Measurements from ENCODE around the gene DYNLT1. TPM values are rescaled to one million over a fixed set of nuclear protein-coding genes. Genes with fewer than 3 reads are reported as not detected.

The DYNLT1 gene
- total and polyA plus RNA-seq, 3 donors from 2014 or later, result 165 to 319 (median 200) TPM

- H3K27me3 ChIP-seq, result no peaks in the 10 kb centered on the region
- no peak for TF ChIP-seq POLR2A (IDR thresholded peaks at IDR 0.05)
- TF ChIP-seq, protein P1, sequence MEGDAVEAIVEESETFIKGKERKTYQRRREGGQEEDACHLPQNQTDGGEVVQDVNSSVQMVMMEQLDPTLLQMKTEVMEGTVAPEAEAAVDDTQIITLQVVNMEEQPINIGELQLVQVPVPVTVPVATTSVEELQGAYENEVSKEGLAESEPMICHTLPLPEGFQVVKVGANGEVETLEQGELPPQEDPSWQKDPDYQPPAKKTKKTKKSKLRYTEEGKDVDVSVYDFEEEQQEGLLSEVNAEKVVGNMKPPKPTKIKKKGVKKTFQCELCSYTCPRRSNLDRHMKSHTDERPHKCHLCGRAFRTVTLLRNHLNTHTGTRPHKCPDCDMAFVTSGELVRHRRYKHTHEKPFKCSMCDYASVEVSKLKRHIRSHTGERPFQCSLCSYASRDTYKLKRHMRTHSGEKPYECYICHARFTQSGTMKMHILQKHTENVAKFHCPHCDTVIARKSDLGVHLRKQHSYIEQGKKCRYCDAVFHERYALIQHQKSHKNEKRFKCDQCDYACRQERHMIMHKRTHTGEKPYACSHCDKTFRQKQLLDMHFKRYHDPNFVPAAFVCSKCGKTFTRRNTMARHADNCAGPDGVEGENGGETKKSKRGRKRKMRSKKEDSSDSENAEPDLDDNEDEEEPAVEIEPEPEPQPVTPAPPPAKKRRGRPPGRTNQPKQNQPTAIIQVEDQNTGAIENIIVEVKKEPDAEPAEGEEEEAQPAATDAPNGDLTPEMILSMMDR (IDR thresholded peaks at IDR 0.05), result no peak
- no peak overlapping the region for H3K4me3 ChIP-seq
- no peaks in the 10 kb centered on the region for H3K9me3 ChIP-seq
- intact Hi-C loops (cut with DNase I; ENCODE audit: low total_unique reads), result no loop called here
- no peak for DNase-seq
- WGBS, 2 donors, result 62 to 84% methylated on average over 9 of the region's 9 CpGs
- H3K4me1 ChIP-seq, result peaks cover 26% of the 10 kb centered on the region
- H3K36me3 ChIP-seq (ENCODE audit: low read depth, missing control alignments), result no peaks in the 10 kb centered on the region
- H3K27ac ChIP-seq, result peak overlapping the region; percentile 23 to 67
These were observed 34.1 kb downstream of the DYNLT1 start for GRCh38 chr6:158610319-158610968.

DNA sequence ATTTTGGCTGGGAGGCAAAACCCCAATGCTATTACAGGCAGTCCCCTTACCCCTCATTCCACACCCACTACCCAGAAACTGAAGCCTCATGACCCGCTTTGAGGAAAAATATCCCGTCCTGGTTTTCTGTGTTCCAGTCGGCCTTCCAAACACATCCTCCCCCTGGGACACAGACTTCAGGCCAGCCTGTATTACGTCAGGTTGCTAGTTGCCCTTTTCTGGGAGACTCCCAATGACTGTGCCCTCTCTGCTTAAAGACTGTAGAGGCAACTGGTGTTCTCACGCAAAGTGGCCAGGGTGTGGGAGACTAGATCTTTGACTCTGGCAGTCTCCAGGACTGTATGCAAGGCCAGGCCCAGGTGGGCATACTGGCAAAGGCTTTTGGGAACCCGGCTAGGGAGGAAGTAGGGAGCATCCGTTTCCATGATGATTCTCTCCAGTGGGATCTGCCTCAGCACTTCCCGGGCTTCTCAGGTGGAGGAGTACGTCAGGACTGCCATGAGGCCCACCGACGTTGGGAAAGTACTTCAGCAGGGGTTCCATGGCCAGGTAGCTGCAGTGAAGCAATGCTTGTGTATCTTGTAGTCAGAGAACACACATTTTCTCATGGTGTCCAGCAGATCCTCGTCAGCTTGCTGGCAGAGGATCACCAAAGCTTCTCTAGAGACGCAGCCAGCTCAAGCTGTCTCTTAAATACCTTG is 34.9 kb downstream of the DYNLT1 start:
- Histone ChIP-seq H3K36me3 (ENCODE audit: low read depth, missing control alignments) (no peaks in the 10 kb centered on the region), H3K4me1 (peaks cover 31% of the 10 kb centered on the region), H3K27me3 (no peaks in the 10 kb centered on the region), H3K9me3 (no peaks in the 10 kb centered on the region), H3K4me3 (no peak overlapping the region), H3K27ac (peak overlapping the region; percentile 34 to 67)
- WGBS, 2 donors, result 73 to 85% methylated on average over 10 to 13 of the region's 13 CpGs
- TF ChIP-seq, protein P1 (IDR thresholded peaks at IDR 0.05), result no peak
- no peak for DNase-seq
- intact Hi-C loops (cut with DNase I; ENCODE audit: low total_unique reads), result no loop called here

DNA sequence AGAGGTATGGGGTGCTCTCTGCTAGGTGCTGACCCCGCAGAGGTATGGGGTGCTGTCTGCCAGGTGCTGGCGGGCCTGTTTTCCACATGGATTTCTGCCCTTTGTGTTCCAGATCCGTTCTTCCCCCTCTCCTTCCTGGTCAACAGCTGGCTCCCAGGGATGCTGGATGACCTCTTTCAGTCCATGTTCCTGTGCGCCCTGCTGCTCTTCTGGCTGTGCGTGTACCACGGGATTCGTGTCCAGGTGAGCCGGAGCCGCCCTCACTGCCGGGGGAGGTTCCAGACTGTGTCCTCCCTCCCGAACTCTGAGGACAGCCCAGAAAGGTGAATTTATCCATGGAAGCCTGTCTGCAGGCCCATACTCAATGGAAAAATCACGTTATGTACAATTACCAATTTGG is 36.3 kb downstream of the DYNLT1 start:
- H3K36me3 ChIP-seq (ENCODE audit: low read depth, missing control alignments), result no peaks in the 10 kb centered on the region
- DNase-seq, result no peak
- no peak for TF ChIP-seq POLR2A (IDR thresholded peaks at IDR 0.05)
- TF ChIP-seq, protein P1 (IDR thresholded peaks at IDR 0.05), result no peak
- intact Hi-C loops (cut with DNase I; ENCODE audit: low total_unique reads), result no loop called here
- H3K9me3 ChIP-seq, result no peaks in the 10 kb centered on the region
- peaks cover 31% of the 10 kb centered on the region for H3K4me1 ChIP-seq
- 86 to 88% methylated on average over 12 of the region's 12 CpGs for WGBS, 2 donors
- H3K27ac ChIP-seq, result no peak overlapping the region
- H3K4me3 ChIP-seq, result no peak overlapping the region
- H3K27me3 ChIP-seq, result no peaks in the 10 kb centered on the region

DNA sequence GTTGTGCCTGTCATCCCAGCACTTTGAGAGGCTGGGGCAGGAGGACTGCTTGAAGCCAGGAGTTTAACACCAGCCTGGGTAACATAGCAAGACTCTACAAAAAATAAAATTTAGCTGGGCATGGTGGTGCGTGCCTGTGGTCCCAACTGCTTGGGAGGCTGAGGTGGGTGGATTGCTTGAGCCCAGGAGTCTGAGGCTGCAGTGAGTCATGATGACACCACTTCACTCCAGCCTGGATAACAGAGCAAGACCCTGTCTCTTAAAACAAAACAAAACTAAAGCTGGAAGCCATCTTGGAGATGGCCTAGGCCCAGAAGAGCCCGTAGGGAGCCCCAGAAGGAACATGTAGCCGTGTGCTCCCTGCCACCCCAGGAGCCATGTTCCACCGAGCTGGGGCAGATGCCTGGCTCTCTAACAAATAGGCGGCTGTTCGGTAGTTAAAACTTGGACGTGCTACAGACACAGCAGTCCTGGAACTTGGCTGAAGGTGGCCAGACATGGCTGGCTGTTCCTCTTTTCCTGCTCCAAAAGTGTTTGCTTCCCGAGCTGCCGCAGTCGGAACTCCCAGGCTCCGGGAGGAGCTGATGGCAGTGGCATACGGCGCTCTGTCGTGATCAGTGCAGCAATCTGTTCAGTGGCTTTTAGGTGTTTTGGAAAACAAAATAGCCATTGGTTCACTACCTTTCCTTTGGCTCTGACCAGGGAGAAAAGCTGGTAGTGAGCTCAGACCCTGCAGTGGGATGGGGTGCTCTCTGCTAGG is 37.0 kb downstream of the DYNLT1 start:
- no peak for DNase-seq
- no peaks in the 10 kb centered on the region for H3K36me3 ChIP-seq (ENCODE audit: low read depth, missing control alignments)
- H3K27ac ChIP-seq, result peak overlapping the region in 1 of 2 donors; percentile 30
- 69 to 73% methylated on average over 14 of the region's 14 CpGs for WGBS, 2 donors
- no peak overlapping the region for H3K4me3 ChIP-seq
- intact Hi-C loops (cut with DNase I; ENCODE audit: low total_unique reads), result no loop called here
- no peaks in the 10 kb centered on the region for H3K27me3 ChIP-seq
- no peak for TF ChIP-seq POLR2A (IDR thresholded peaks at IDR 0.05)
- TF ChIP-seq, protein P1 (IDR thresholded peaks at IDR 0.05), result no peak
- no peaks in the 10 kb centered on the region for H3K9me3 ChIP-seq
- H3K4me1 ChIP-seq, result peaks cover 31% of the 10 kb centered on the region

All from testis (tissue), 3 donors.